Measurements from ENCODE around the gene RPH3AL.

DNA sequence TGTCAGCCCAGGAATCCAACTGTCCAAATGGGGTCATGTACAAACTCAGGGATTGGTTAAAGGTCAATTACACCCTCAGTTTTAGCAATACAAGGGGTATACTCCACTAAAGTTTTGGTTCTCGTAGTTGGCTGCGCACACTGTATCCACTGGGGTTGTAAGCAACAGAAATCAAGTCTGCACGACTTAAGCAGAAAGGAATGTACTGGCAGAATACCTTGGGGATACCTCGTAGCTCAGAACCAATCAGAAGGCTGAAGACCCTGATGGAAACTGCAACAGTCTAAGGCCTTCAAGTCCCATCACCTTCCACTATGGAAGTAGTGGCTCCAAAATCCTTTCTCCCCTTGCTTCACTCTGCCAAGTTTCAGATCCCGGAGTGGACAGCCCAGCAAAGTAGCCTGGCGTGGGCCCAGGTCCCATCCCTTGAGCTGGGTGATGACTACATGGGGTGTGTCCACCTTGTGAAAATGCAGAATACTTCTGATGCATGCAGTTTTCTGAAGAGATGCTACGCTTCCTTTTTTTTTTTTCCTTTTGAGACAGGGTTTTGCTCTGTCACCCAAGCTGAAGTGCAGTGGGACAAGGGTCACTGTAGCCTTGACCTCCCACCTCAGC lies 21.1 kb upstream of the RPH3AL start:
- TF ChIP-seq, protein P1, sequence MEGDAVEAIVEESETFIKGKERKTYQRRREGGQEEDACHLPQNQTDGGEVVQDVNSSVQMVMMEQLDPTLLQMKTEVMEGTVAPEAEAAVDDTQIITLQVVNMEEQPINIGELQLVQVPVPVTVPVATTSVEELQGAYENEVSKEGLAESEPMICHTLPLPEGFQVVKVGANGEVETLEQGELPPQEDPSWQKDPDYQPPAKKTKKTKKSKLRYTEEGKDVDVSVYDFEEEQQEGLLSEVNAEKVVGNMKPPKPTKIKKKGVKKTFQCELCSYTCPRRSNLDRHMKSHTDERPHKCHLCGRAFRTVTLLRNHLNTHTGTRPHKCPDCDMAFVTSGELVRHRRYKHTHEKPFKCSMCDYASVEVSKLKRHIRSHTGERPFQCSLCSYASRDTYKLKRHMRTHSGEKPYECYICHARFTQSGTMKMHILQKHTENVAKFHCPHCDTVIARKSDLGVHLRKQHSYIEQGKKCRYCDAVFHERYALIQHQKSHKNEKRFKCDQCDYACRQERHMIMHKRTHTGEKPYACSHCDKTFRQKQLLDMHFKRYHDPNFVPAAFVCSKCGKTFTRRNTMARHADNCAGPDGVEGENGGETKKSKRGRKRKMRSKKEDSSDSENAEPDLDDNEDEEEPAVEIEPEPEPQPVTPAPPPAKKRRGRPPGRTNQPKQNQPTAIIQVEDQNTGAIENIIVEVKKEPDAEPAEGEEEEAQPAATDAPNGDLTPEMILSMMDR (IDR thresholded peaks at IDR 0.05) = no peak
- TF ChIP-seq POLR2A (IDR thresholded peaks at IDR 0.05) = no peak
- TF ChIP-seq POLR2AphosphoS5 (IDR thresholded peaks at IDR 0.05) = no peak

All from prostate gland (tissue), 2 donors.